Ovary (tissue), 3 donors: ENCODE results near the gene FARS2.

Experiments used
- CTCF ChIP-seq, 3 donors: fragments of 450-650 bp in 2 of 3; fragments of 200-600 bp in 1 of 3; IDR thresholded peaks; one replicate each; pipeline versions ENCODE4 v1.5.1 to v1.8.0; 2016 to 2022; ENCODE audit warnings: antibody characterized with exemption in 3 of 3, mild to moderate bottlenecking in 1 of 3
- EP300 ChIP-seq: sonication (generic); formaldehyde crosslinking; IDR thresholded peaks from one replicate; pipeline ENCODE4 v1.6.1; 2017; ENCODE audit warnings: antibody characterized with exemption
- POLR2A ChIP-seq: fragments of 450-650 bp; IDR thresholded peaks from one replicate; pipeline ENCODE4 v1.6.1; 2017; ENCODE audit warnings: antibody characterized with exemption, mild to moderate bottlenecking, moderate library complexity
- donor health status: DM: no; HTN: no; CAD: no.

GRCh38 chr6:5295623-5296022 lies 34.3 kb downstream of the FARS2 start:
- TF ChIP-seq CTCF (IDR thresholded peaks at IDR 0.05) (no peak), POLR2A (no peak), EP300 (no peak)
